Ascending aorta (tissue), 2 donors: ENCODE data around the gene RECQL5. TPM values are rescaled to one million over a fixed set of nuclear protein-coding genes. Genes with fewer than 3 reads are reported as not detected.

Source experiments
- DNase-seq, 2 donors: peaks; one replicate each; pipeline ENCODE4 v3.0.0-alpha.2; 2019; ENCODE audit warnings: low spot score in 2 of 2
- H3K27ac ChIP-seq, 2 donors: fragments of 200-600 bp; sonication (generic); one replicate each; pipeline ENCODE4 v1.5.1; 2016 to 2017; ENCODE audit warnings: mild to moderate bottlenecking in 1 of 2
- H3K27me3 ChIP-seq: fragments of 200-600 bp; sonication (generic); one replicate; pipeline ENCODE4 v1.5.1; 2017
- H3K36me3 ChIP-seq, 2 donors: fragments of 200-600 bp; sonication (generic); one replicate each; pipeline ENCODE4 v1.5.1; 2016
- H3K4me1 ChIP-seq, 2 donors: fragments of 200-600 bp; sonication (generic); one replicate each; pipeline ENCODE4 v1.5.1; 2016 to 2017; ENCODE audit warnings: mild to moderate bottlenecking in 1 of 2
- H3K4me3 ChIP-seq, 2 donors: fragments of 200-600 bp; sonication (generic); one replicate each; pipeline ENCODE4 v1.5.1; 2016 to 2017; ENCODE audit warnings: mild to moderate bottlenecking in 1 of 2
- H3K9me3 ChIP-seq, 2 donors: fragments of 200-600 bp; sonication (generic); one replicate each; pipeline ENCODE4 v1.5.1; 2016
- CTCF ChIP-seq, 3 experiments: fragments of 200-600 bp in 2 of 3; fragments of 450-650 bp in 1 of 3; sonication (generic) in 2 of 3; IDR thresholded peaks; one replicate each; pipeline ENCODE4 v1.5.1; 2016 to 2019; ENCODE audit warnings: antibody characterized with exemption in 3 of 3, mild to moderate bottlenecking in 1 of 3, moderate library complexity in 1 of 3
- intact Hi-C: fragments of 100-400 bp; cut with DNase I; formaldehyde crosslinking; loops from one replicate; pipeline ENCODE4 v1.15.1; 2023
- total RNA-seq: library from RNA; depleted of rRNA; stranded (reverse); fragments of >200 nt; gene quantifications from one replicate; pipeline ENCODE4 v1.1.0, GENCODE V29; 2016

RECQL5 gene
- total RNA-seq, 1 donor from 2014 or later = 7.6 TPM

GRCh38 chr17:75634376-75634740, 32.6 kb downstream of the RECQL5 start:
- Histone ChIP-seq H3K9me3 (no peaks in the 10 kb centered on the region), H3K36me3 (peaks cover 0 to 11% of the 10 kb centered on the region in 2 donors), H3K4me1 (peaks cover 11 to 19% of the 10 kb centered on the region in 2 donors), H3K27ac (peak overlapping the region in 1 of 2 donors; percentile 82), H3K27me3 (no peaks in the 10 kb centered on the region), H3K4me3 (peak overlapping the region in 1 of 2 donors; percentile 24)
- intact Hi-C loops = no loop called here
- no peak for DNase-seq
- TF ChIP-seq CTCF (IDR thresholded peaks at IDR 0.05) = no peak

- intact Hi-C loops = loop anchor here (1.0 kb wide), 1 partner anchor 115 kb away; no protein-coding TSS in a partner anchor
- peak; percentile 34 to 94 for DNase-seq
These were observed 33.2 kb downstream of the RECQL5 start for GRCh38 chr17:75633486-75634375.

GRCh38 chr17:75632863-75633485, 34.0 kb downstream of the RECQL5 start, which contains the start of gene SMIM5:
Gene SMIM5, plus strand, starts transcription at chr17:75633434. Its CDS starts 6,768 bp downstream, at chr17:75640202.
- no peaks in the 10 kb centered on the region for H3K27me3 ChIP-seq
- H3K27ac ChIP-seq = peak within 1 kb of the TSS; percentile 79 to 82
- peaks cover 11 to 19% of the 10 kb centered on the region in 2 donors for H3K4me1 ChIP-seq
- no peaks in the 10 kb centered on the region for H3K9me3 ChIP-seq
- peak within 1 kb of the TSS in 1 of 2 donors; percentile 24 for H3K4me3 ChIP-seq
- peak; percentile 89 to 93 (median 93) for TF ChIP-seq CTCF (IDR thresholded peaks at IDR 0.05)
- intact Hi-C loops = loop anchor here (1.0 kb wide), 1 partner anchor 115 kb away; no protein-coding TSS in a partner anchor
- peaks cover 0 to 11% of the 10 kb centered on the region in 2 donors for H3K36me3 ChIP-seq
- peak; percentile 75 to 94 for DNase-seq

More at GRCh38 chr17:75633486-75634375, 33.2 kb downstream of the RECQL5 start:
- peak; percentile 40 to 64 (median 60) for TF ChIP-seq CTCF (IDR thresholded peaks at IDR 0.05)
- Histone ChIP-seq H3K36me3 (peaks cover 0 to 11% of the 10 kb centered on the region in 2 donors), H3K9me3 (no peaks in the 10 kb centered on the region), H3K4me1 (peaks cover 11 to 19% of the 10 kb centered on the region in 2 donors), H3K27me3 (no peaks in the 10 kb centered on the region), H3K4me3 (peak overlapping the region in 1 of 2 donors; percentile 24), H3K27ac (peak overlapping the region; percentile 79 to 82)

- Histone ChIP-seq H3K9me3 (no peaks in the 10 kb centered on the region), H3K27me3 (no peaks in the 10 kb centered on the region), H3K27ac (peak overlapping the region in 1 of 2 donors; percentile 39), H3K36me3 (peaks cover 0 to 11% of the 10 kb centered on the region in 2 donors), H3K4me1 (peaks cover 11 to 19% of the 10 kb centered on the region in 2 donors), H3K4me3 (no peak overlapping the region)
- TF ChIP-seq CTCF (IDR thresholded peaks at IDR 0.05) = no peak
- no peak for DNase-seq
- intact Hi-C loops = no loop called here
These were observed 34.5 kb downstream of the RECQL5 start for GRCh38 chr17:75632428-75632827.

- Histone ChIP-seq H3K36me3 (peaks cover 10 to 21% of the 10 kb centered on the region in 2 donors), H3K4me1 (peaks cover 11 to 19% of the 10 kb centered on the region in 2 donors), H3K9me3 (no peaks in the 10 kb centered on the region), H3K4me3 (no peak overlapping the region), H3K27me3 (no peaks in the 10 kb centered on the region), H3K27ac (no peak overlapping the region)
- intact Hi-C loops = no loop called here
- DNase-seq = no peak
- no peak for TF ChIP-seq CTCF (IDR thresholded peaks at IDR 0.05)
These were observed 35.6 kb downstream of the RECQL5 start for GRCh38 chr17:75631353-75631752.
